ENCODE data around the gene UBE2QL1.

GRCh38 chr5:6448622-6449464 lies at the start of gene UBE2QL1:
- TF ChIP-seq POLR2A (IDR thresholded peaks at IDR 0.05; ENCODE audit: low read depth, low read length): no peak
- no peak for TF ChIP-seq POLR2AphosphoS5 (IDR thresholded peaks at IDR 0.05; ENCODE audit: low read depth, low read length)
